Stimulated activated naive CD8-positive, alpha-beta T cell treated with anti-CD3 and anti-CD28 coated beads, Interleukin-15, amount 100 ng/mL, for 72 hours (primary cell): Measurements from ENCODE around the gene ACP3.
"Not testable (repeated sequence)": the region's sequence is repeated elsewhere in the genome, so short reads cannot be mapped to it uniquely, and the experiment has no call there.

ENCODE experiments used
- ATAC-seq: fragments of 150-1000 bp; cut with Tn5 transposase; 2 replicates; pipeline ENCODE4 v1.10.0; 2021; ENCODE audit warnings: mild to moderate bottlenecking, moderate library complexity
- DNase-seq, 2 donors: peaks; one replicate each; pipeline ENCODE4 v3.0.0; 2021 to 2022
- H3K27ac Mint-ChIP-seq, 2 donors: one replicate each; pipeline ENCODE4 v1.8.0; 2022; ENCODE audit warnings: mild to moderate bottlenecking in 2 of 2, mixed read lengths in 2 of 2, moderate library complexity in 2 of 2
- H3K27me3 Mint-ChIP-seq: one replicate; pipeline ENCODE4 v1.8.0; 2022; ENCODE audit warnings: mixed read lengths
- H3K4me1 Mint-ChIP-seq: one replicate; pipeline ENCODE4 v1.8.0; 2022; ENCODE audit warnings: mild to moderate bottlenecking, mixed read lengths
- H3K4me3 Mint-ChIP-seq, 2 donors: one replicate each; pipeline ENCODE4 v1.8.0; 2022; ENCODE audit warnings: mild to moderate bottlenecking in 2 of 2, mixed read lengths in 2 of 2, moderate library complexity in 1 of 2
- H3K9me3 Mint-ChIP-seq, 2 donors: one replicate each; pipeline ENCODE4 v1.8.0; 2022; ENCODE audit warnings: mixed read lengths in 2 of 2

The ACP3 gene

DNA sequence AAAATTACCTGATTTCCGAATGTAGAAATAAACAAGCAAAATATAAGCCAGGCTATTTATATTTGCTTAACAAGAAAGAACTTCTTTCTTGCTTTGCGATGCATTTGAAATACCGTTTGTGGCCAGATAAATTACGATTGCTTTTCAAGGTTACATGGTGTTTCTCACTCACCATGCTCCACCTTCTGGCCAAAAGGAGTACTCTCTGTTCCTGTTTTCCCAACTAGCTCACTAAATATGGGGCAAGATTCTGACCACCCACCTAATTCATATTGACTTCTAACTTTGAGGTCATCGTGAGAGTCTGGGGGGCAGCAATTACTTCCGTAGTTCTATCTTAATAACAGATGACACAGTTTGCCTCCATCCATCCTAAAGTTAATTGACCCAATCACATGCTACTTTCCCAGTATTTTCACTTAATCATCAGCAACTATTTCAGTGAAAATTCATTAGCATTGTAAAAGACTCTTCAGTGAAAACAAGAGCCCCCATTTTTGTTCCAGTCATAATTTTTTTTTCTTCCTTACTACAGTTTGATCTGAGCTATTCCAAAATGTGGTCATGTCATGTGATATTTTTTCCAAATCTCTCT, 25.9 kb downstream of the ACP3 start:
- DNase-seq (peak; percentile 11 to 19), ATAC-seq (peak; percentile 66)
- H3K4me1 Mint-ChIP-seq: no peaks in the 10 kb centered on the region
- no peak overlapping the region for H3K27ac Mint-ChIP-seq
- H3K27me3 Mint-ChIP-seq: peaks cover 14% of the 10 kb centered on the region
- no peak overlapping the region for H3K4me3 Mint-ChIP-seq
- H3K9me3 Mint-ChIP-seq: no peaks in the 10 kb centered on the region

DNA sequence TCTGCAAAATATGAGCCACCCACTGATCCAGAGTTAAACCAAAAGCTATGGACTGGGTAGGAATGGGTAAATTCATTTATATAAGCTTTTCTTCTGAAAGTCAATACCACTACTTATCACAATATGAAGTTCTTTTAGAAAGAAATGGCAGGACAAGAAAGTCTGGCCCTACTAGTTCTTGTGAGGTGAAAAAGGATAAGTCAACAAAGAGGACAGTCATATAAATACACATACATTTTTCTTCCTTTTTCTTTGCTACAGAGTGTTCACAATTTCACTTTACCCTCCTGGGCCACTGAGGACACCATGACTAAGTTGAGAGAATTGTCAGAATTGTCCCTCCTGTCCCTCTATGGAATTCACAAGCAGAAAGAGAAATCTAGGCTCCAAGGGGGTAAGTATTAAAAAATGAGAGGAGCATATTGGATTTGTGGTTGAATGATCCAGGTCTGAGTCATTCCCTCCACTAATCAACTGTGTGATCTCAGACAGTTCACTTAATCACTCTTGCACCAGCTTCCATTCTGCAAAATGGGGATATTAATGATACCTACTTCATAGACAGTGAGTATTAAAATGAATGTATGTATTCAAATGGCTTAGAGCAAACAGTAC, 27.6 kb downstream of the ACP3 start:
- H3K27ac Mint-ChIP-seq: no peak overlapping the region
- DNase-seq (no peak), ATAC-seq (no peak)
- H3K9me3 Mint-ChIP-seq: no peaks in the 10 kb centered on the region
- H3K4me3 Mint-ChIP-seq: no peak overlapping the region
- no peaks in the 10 kb centered on the region for H3K4me1 Mint-ChIP-seq
- H3K27me3 Mint-ChIP-seq: peaks cover 14% of the 10 kb centered on the region

GRCh38 chr3:132346841-132347736, 29.9 kb downstream of the ACP3 start:
- peaks cover 14% of the 10 kb centered on the region for H3K27me3 Mint-ChIP-seq
- no peak overlapping the region for H3K27ac Mint-ChIP-seq
- H3K9me3 Mint-ChIP-seq: no peaks in the 10 kb centered on the region
- DNase-seq: no peak
- no peak overlapping the region for H3K4me3 Mint-ChIP-seq
- no peak for ATAC-seq
- H3K4me1 Mint-ChIP-seq: no peaks in the 10 kb centered on the region

GRCh38 chr3:132347811-132348210, 30.6 kb downstream of the ACP3 start:
- no peak overlapping the region for H3K4me3 Mint-ChIP-seq
- no peak overlapping the region for H3K27ac Mint-ChIP-seq
- no peak for ATAC-seq
- H3K27me3 Mint-ChIP-seq: peaks cover 11% of the 10 kb centered on the region
- peaks cover 5% of the 10 kb centered on the region for H3K4me1 Mint-ChIP-seq
- DNase-seq: no peak
- no peaks in the 10 kb centered on the region for H3K9me3 Mint-ChIP-seq

GRCh38 chr3:132348531-132348930, 31.3 kb downstream of the ACP3 start:
- no peak overlapping the region for H3K4me3 Mint-ChIP-seq
- DNase-seq (no peak), ATAC-seq (no peak)
- peaks cover 6% of the 10 kb centered on the region for H3K4me1 Mint-ChIP-seq
- peaks cover 4% of the 10 kb centered on the region for H3K27me3 Mint-ChIP-seq
- no peaks in the 10 kb centered on the region for H3K9me3 Mint-ChIP-seq
- no peak overlapping the region for H3K27ac Mint-ChIP-seq

DNA sequence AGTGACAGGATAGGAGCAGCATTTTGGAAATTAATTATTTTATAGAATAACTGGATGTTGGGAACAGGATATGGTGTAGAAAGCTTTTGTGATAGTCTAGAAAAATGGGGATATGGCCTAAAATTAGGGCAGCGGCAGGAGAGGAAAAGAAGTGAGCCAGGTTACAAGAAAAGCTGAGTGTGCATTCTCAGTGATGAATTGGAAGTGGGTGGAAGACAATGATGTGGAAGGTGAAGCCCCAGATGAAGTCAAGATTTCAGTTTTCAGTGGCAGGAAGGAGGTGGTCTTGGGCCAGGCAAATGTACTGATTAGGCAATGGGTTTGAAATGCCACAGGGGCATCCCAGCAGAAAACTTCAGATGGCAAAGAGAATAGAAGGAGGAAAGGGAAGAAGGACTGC, 33.6 kb downstream of the ACP3 start:
- Mint-ChIP-seq H3K27me3 (no peaks in the 10 kb centered on the region), H3K9me3 (no peaks in the 10 kb centered on the region), H3K27ac (no peak overlapping the region), H3K4me3 (no peak overlapping the region), H3K4me1 (peaks cover 6% of the 10 kb centered on the region)
- ATAC-seq (no peak), DNase-seq (no peak)

DNA sequence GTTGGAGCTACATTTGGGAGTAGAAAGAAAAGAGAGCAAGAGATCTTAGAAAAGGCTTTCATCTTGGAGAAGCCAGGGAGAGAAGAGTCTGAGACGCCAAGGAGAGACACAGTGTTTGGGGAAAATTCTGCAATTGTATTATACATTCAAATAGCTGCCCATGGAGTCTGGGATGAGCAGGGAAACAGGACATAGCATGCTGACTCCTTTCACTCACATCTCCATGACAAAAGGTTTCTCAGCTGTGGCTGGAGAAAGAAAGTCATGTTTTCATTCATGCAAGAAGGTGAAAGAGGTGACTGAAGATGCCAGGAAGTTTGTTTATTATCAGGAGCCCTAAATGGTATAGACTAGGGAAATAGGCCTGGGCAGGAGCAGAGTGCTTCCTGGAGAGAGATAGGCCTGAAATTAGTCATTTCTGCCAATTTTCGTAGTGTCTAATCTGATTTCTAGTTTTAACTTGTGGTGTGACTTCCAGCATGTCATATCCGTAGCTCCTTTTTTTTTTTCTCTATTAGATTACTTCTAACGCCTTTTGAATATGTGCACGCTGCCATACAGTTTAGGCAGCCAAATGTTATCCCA, 34.1 kb downstream of the ACP3 start:
- DNase-seq (no peak), ATAC-seq (no peak)
- no peak overlapping the region for H3K4me3 Mint-ChIP-seq

GRCh38 chr3:132352556-132353143, 35.4 kb downstream of the ACP3 start:
- no peak overlapping the region for H3K4me3 Mint-ChIP-seq

More for the DNA sequence above, 34.1 kb downstream of the ACP3 start:
- peaks cover 1% of the 10 kb centered on the region for H3K27me3 Mint-ChIP-seq
- H3K4me1 Mint-ChIP-seq: peaks cover 6% of the 10 kb centered on the region
- no peaks in the 10 kb centered on the region for H3K9me3 Mint-ChIP-seq
- H3K27ac Mint-ChIP-seq: no peak overlapping the region

GRCh38 chr3:132354916-132355702, 37.9 kb downstream of the ACP3 start:
- ATAC-seq (no peak), DNase-seq (no peak)
- Mint-ChIP-seq H3K9me3 (no peaks in the 10 kb centered on the region), H3K4me3 (no peak overlapping the region), H3K27ac (no peak overlapping the region), H3K4me1 (peaks cover 6% of the 10 kb centered on the region), H3K27me3 (peaks cover 6% of the 10 kb centered on the region)

More at GRCh38 chr3:132352556-132353143, 35.4 kb downstream of the ACP3 start:
- H3K4me1 Mint-ChIP-seq: peaks cover 6% of the 10 kb centered on the region
- DNase-seq: peak; percentile 47 to 65
- H3K27me3 Mint-ChIP-seq: peaks cover 6% of the 10 kb centered on the region
- H3K27ac Mint-ChIP-seq: no peak overlapping the region
- H3K9me3 Mint-ChIP-seq: no peaks in the 10 kb centered on the region
- ATAC-seq: peak; percentile 83

DNA sequence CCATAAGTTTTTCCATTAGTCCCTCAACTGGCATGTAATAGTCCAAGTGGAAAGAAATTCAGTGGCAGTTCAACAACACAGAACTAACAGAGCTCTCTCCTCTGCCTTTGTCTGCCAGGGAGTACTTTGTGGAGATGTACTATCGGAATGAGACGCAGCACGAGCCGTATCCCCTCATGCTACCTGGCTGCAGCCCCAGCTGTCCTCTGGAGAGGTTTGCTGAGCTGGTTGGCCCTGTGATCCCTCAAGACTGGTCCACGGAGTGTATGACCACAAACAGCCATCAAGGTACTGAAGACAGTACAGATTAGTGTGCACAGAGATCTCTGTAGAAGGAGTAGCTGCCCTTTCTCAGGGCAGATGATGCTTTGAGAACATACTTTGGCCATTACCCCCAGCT, 39.4 kb downstream of the ACP3 start:
- no peak for ATAC-seq
- peaks cover 6% of the 10 kb centered on the region for H3K4me1 Mint-ChIP-seq
- no peaks in the 10 kb centered on the region for H3K9me3 Mint-ChIP-seq
- DNase-seq: no peak
- H3K4me3 Mint-ChIP-seq: no peak overlapping the region
- peaks cover 9% of the 10 kb centered on the region for H3K27me3 Mint-ChIP-seq
- no peak overlapping the region for H3K27ac Mint-ChIP-seq

DNA sequence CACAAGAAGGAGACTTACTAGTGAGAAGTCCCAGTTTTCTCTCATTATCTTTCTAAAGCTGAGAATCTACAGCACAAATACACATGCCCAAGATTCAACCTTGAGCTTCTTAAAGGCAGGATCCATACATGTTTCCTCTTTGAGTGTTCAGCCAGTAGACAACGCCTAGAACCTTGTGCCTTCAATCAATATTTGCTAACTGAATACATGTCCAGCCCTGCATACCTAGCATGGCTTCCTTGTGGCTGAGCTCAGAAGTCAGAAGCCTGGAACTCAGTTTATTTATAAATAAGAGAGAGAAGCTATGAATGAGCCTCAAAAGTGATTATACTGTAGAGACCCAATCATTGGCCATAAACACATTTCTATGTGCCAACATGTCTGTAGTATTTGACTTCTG, 43.5 kb downstream of the ACP3 start:
- peaks cover 15% of the 10 kb centered on the region for H3K27me3 Mint-ChIP-seq
- no peak overlapping the region for H3K4me3 Mint-ChIP-seq
- H3K9me3 Mint-ChIP-seq: no peaks in the 10 kb centered on the region
- no peak overlapping the region for H3K27ac Mint-ChIP-seq
- ATAC-seq (no peak), DNase-seq (no peak)
- no peaks in the 10 kb centered on the region for H3K4me1 Mint-ChIP-seq

DNA sequence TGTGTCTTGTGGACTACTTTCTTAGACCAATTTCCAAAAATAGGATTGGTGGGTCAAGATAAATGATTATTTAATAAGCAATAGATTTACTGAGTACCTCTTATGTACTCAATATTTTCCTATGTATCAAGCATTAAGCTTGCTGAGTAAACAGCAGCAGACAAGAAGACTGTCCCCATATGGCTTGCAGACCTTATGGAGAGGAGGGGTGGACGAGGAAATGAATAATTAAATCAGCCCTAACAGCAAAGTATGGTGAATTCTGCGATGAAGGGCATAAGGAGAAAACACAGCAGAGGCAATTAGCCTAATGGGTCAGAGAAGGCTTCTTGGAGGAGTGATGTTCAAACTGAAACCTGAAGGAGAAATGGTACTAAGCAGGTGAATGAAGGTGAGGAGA, 45.1 kb downstream of the ACP3 start:
- Mint-ChIP-seq H3K27me3 (peaks cover 9% of the 10 kb centered on the region), H3K4me1 (no peaks in the 10 kb centered on the region), H3K9me3 (no peaks in the 10 kb centered on the region), H3K27ac (no peak overlapping the region), H3K4me3 (no peak overlapping the region)
- no peak for DNase-seq
- ATAC-seq: no peak

GRCh38 chr3:132368515-132368914, 51.3 kb downstream of the ACP3 start:
- H3K4me3 Mint-ChIP-seq: no peak overlapping the region

GRCh38 chr3:132368962-132369361, 51.8 kb downstream of the ACP3 start:
- Mint-ChIP-seq H3K4me1 (no peaks in the 10 kb centered on the region), H3K27ac (no peak overlapping the region), H3K4me3 (no peak overlapping the region), H3K9me3 (no peaks in the 10 kb centered on the region), H3K27me3 (no peaks in the 10 kb centered on the region)
- DNase-seq (no peak), ATAC-seq (peak; percentile 58)

More at GRCh38 chr3:132368515-132368914, 51.3 kb downstream of the ACP3 start:
- DNase-seq (no peak), ATAC-seq (no peak)
- Mint-ChIP-seq H3K27me3 (no peaks in the 10 kb centered on the region), H3K4me1 (no peaks in the 10 kb centered on the region), H3K27ac (no peak overlapping the region), H3K9me3 (no peaks in the 10 kb centered on the region)

DNA sequence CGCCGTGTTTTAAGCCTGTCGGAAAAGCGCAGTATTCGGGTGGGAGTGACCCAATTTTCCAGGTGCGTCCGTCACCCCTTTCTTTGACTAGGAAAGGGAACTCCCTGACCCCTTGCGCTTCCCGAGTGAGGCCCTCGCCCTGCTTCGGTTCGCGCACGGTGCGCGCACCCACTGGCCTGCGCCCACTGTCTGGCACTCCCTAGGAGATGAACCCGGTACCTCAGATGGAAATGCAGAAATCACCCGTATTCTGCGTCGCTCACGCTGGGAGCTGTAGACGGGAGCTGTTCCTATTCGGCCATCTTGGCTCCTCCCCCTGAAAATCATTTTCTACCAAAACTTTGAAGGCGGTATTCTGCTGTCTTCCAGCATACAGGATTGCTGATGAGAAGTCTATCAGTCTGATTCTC, 59.7 kb downstream of the ACP3 start:
- Mint-ChIP-seq H3K4me3 (peak overlapping the region in 1 of 2 donors; percentile 66), H3K27me3 (peaks cover 21% of the 10 kb centered on the region)
- DNase-seq, H3K4me1 Mint-ChIP-seq, ATAC-seq, H3K9me3 Mint-ChIP-seq, H3K27ac Mint-ChIP-seq: not testable (repeated sequence)
